ENCODE measurements around the gene JARID2. TPM values are rescaled to one million over a fixed set of nuclear protein-coding genes. Genes with fewer than 3 reads are reported as not detected.

The JARID2 gene
- total RNA-seq, 2 experiments from 2014 or later, result 19.0 to 19.5 TPM

- ChIA-PET POLR2A (no interaction called here), CTCF (ENCODE audit: unreplicated experiment) (no interaction called here)
- no peak for DNase-seq (ENCODE audit: low spot score)
- H3K79me2 ChIP-seq (ENCODE audit: insufficient read depth, low read depth, low read length), result peaks cover 21% of the 10 kb centered on the region; the same call in 1 of the 2 replicates
- no peaks in the 10 kb centered on the region for H3K9me2 ChIP-seq (ENCODE audit: insufficient read depth, low read length)
- H3K36me3 ChIP-seq (ENCODE audit: insufficient read depth, low read length), result no peaks in the 10 kb centered on the region
- no peak overlapping the region for H3K4me2 ChIP-seq (ENCODE audit: low read length)
- no peaks in the 10 kb centered on the region for H3K9me3 ChIP-seq (ENCODE audit: low read length)
- TF ChIP-seq, protein P1, sequence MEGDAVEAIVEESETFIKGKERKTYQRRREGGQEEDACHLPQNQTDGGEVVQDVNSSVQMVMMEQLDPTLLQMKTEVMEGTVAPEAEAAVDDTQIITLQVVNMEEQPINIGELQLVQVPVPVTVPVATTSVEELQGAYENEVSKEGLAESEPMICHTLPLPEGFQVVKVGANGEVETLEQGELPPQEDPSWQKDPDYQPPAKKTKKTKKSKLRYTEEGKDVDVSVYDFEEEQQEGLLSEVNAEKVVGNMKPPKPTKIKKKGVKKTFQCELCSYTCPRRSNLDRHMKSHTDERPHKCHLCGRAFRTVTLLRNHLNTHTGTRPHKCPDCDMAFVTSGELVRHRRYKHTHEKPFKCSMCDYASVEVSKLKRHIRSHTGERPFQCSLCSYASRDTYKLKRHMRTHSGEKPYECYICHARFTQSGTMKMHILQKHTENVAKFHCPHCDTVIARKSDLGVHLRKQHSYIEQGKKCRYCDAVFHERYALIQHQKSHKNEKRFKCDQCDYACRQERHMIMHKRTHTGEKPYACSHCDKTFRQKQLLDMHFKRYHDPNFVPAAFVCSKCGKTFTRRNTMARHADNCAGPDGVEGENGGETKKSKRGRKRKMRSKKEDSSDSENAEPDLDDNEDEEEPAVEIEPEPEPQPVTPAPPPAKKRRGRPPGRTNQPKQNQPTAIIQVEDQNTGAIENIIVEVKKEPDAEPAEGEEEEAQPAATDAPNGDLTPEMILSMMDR (conservative IDR thresholded peaks at IDR 0.05; ENCODE audit: low read length), result no peak
- no peak for TF ChIP-seq EZH2phosphoT487 (IDR thresholded peaks at IDR 0.05; ENCODE audit: borderline replicate concordance, low read depth, low read length)
- H2AFZ ChIP-seq (ENCODE audit: low read length), result no peak overlapping the region
- BruUV-seq (replicated peaks), result no TSS peak
- no peak overlapping the region for H3K4me3 ChIP-seq (ENCODE audit: low read depth, low read length, poor library complexity, severe bottlenecking)
- H3K4me1 ChIP-seq (ENCODE audit: insufficient read depth, low read length, poor library complexity, severe bottlenecking), result peaks cover 15% of the 10 kb centered on the region
- no peaks in the 10 kb centered on the region for H4K20me1 ChIP-seq (ENCODE audit: insufficient read depth, low read length)
- H3K27ac ChIP-seq (ENCODE audit: low read depth, low read length, poor library complexity, severe bottlenecking), result no peak overlapping the region
- intact Hi-C loops (cut with micrococcal nuclease; ENCODE audit: unreplicated experiment), result no loop called here
These were observed 45.3 kb downstream of the JARID2 start for GRCh38 chr6:15290962-15291704.

DNA sequence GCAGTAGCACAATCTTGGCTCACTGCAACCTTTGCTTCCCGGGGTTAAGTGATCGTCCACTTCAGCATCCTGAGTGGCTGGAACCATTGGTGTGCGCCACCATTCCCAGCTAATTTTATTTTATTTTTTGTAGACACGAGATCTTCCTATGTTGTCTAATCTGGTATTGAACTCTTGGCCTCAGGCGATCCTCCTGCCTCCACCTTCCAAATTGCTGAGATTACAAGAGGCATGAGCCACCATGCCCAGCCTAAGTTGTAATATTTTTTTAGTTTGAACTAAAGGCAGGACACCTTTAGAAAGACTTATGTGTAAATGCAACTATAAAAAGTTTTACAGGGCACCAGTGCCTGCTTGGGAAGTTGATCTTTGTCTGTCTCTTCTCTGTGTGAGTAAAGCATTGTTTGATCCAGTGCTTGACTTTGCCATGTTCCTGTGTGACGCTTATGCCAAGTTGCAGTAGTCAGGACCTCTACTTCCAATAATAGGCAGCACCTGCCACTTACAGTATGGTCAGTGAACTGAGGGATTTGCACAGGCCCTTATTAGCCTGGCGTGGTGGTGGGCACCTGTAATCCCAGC, 46.9 kb downstream of the JARID2 start:
- no peak overlapping the region for H3K27ac ChIP-seq (ENCODE audit: low read depth, low read length, poor library complexity, severe bottlenecking)
- no peaks in the 10 kb centered on the region for H3K9me2 ChIP-seq (ENCODE audit: insufficient read depth, low read length)
- CTCF ChIA-PET (ENCODE audit: unreplicated experiment), result no interaction called here
- H3K4me1 ChIP-seq (ENCODE audit: insufficient read depth, low read length, poor library complexity, severe bottlenecking), result peaks cover 22% of the 10 kb centered on the region
- POLR2A ChIA-PET, result no interaction called here
- H3K4me3 ChIP-seq (ENCODE audit: low read depth, low read length, poor library complexity, severe bottlenecking), result no peak overlapping the region
- H3K4me2 ChIP-seq (ENCODE audit: low read length), result no peak overlapping the region
- no TSS peak for BruUV-seq (replicated peaks)
- intact Hi-C loops (cut with micrococcal nuclease; ENCODE audit: unreplicated experiment), result no loop called here
- peaks cover 26% of the 10 kb centered on the region; the same call in 1 of the 2 replicates for H3K79me2 ChIP-seq (ENCODE audit: insufficient read depth, low read depth, low read length)
- H2AFZ ChIP-seq (ENCODE audit: low read length), result no peak overlapping the region
- H3K9me3 ChIP-seq (ENCODE audit: low read length), result no peaks in the 10 kb centered on the region
- no peaks in the 10 kb centered on the region for H3K36me3 ChIP-seq (ENCODE audit: insufficient read depth, low read length)
- DNase-seq (ENCODE audit: low spot score), result no peak
- no peaks in the 10 kb centered on the region for H4K20me1 ChIP-seq (ENCODE audit: insufficient read depth, low read length)
- TF ChIP-seq, protein P1 (conservative IDR thresholded peaks at IDR 0.05; ENCODE audit: low read length), result no peak
- no peak for TF ChIP-seq EZH2phosphoT487 (IDR thresholded peaks at IDR 0.05; ENCODE audit: borderline replicate concordance, low read depth, low read length)

DNA sequence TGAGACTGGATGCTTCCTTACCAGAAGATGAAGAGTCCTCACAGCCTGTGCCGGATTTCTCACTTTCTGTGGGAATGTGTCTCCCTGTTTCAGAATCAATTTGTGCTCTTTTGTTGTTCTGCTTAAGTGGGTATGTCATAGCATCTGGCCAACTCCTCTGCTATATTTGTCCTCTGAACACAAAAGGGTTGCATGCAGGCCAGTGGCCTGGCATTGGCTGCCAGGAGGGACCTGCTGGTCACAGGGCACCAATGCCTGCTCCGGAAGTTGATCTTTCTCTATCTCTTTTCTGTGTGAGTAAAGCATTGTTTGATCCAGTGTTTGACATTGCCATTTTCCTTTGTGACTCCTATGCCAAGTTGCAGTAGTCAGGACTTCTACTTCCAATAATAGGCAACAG, 47.8 kb downstream of the JARID2 start:
- ChIA-PET POLR2A (no interaction called here), CTCF (ENCODE audit: unreplicated experiment) (no interaction called here)
- Histone ChIP-seq H3K36me3 (ENCODE audit: insufficient read depth, low read length) (no peaks in the 10 kb centered on the region), H3K9me2 (ENCODE audit: insufficient read depth, low read length) (no peaks in the 10 kb centered on the region), H3K4me3 (ENCODE audit: low read depth, low read length, poor library complexity, severe bottlenecking) (no peak overlapping the region), H3K9me3 (ENCODE audit: low read length) (no peaks in the 10 kb centered on the region), H4K20me1 (ENCODE audit: insufficient read depth, low read length) (no peaks in the 10 kb centered on the region), H3K4me1 (ENCODE audit: insufficient read depth, low read length, poor library complexity, severe bottlenecking) (peaks cover 27% of the 10 kb centered on the region), H3K4me2 (ENCODE audit: low read length) (no peak overlapping the region), H2AFZ (ENCODE audit: low read length) (no peak overlapping the region), H3K27ac (ENCODE audit: low read depth, low read length, poor library complexity, severe bottlenecking) (no peak overlapping the region), H3K79me2 (ENCODE audit: insufficient read depth, low read depth, low read length) (peaks cover 30% of the 10 kb centered on the region; the same call in 1 of the 2 replicates)
- TF ChIP-seq EZH2phosphoT487 (IDR thresholded peaks at IDR 0.05; ENCODE audit: borderline replicate concordance, low read depth, low read length), result no peak
- TF ChIP-seq, protein P1 (conservative IDR thresholded peaks at IDR 0.05; ENCODE audit: low read length), result no peak
- no TSS peak for BruUV-seq (replicated peaks)
- intact Hi-C loops (cut with micrococcal nuclease; ENCODE audit: unreplicated experiment), result no loop called here
- DNase-seq (ENCODE audit: low spot score), result no peak
